Left ventricle myocardium superior (tissue), 1 donor: Measurements from ENCODE around the gene RBM6. TPM values are rescaled to one million over a fixed set of nuclear protein-coding genes. Genes with fewer than 3 reads are reported as not detected.
"Not testable (repeated sequence)": the region's sequence is repeated elsewhere in the genome, so short reads cannot be mapped to it uniquely, and the experiment has no call there.

Source experiments
- ATAC-seq: fragments of 200-7000 bp; cut with Tn5 transposase; one replicate; pipeline ENCODE4 v1.9.1; 2020; ENCODE audit warnings: mild to moderate bottlenecking, moderate library complexity
- DNase-seq: peaks from one replicate; pipeline ENCODE4 v3.0.0-alpha.2; 2020
- intact Hi-C: fragments of 100-400 bp; cut with micrococcal nuclease; formaldehyde crosslinking; loops from one replicate; pipeline ENCODE4 v1.11.0; 2022
- long read RNA-seq: library from polyadenylated mRNA; unstranded; transcript quantifications from one replicate; pipeline ENCODE4 v2.0.0, GENCODE V29; 2021
- total RNA-seq: library from RNA; stranded (reverse); fragmentation: NEBNext Ultra II Directional; extraction: Animal tissue kit (Norgen Biotek cat#: 25700); gene quantifications from one replicate; pipeline ENCODE4 v1.2.1, GENCODE V29; 2021
- donor health status: DM: no; HTN: yes; CAD: no; lungs with severe emphysema.

Gene RBM6
- total RNA-seq = 48.4 TPM
- long read RNA-seq, full-length matches to known transcripts = 14 of 25 reads
- long read RNA-seq, partial matches to known transcripts = 7 of 25 reads
- long read RNA-seq, other reads (novel, unspliced or antisense) = 4 of 25 reads

GRCh38 chr3:49939858-49940666 is at the start of gene RBM6:
Gene RBM6, plus strand, starts transcription at chr3:49940150. Its CDS starts 22,492 bp downstream, at chr3:49962642.
- DNase-seq = peak; percentile 99
- peak; percentile 99 for ATAC-seq
- intact Hi-C loops = no loop called here

GRCh38 chr3:49895791-49896190 is 44.2 kb upstream of the RBM6 start:
- no peak for ATAC-seq
- no peak for DNase-seq
- intact Hi-C loops = no loop called here

- intact Hi-C loops = no loop called here
- ATAC-seq (no peak), DNase-seq (no peak)
Observed at GRCh38 chr3:49896345-49896744, 43.6 kb upstream of the RBM6 start.

GRCh38 chr3:49898991-49899390 is 41.0 kb upstream of the RBM6 start:
- intact Hi-C loops = no loop called here
- DNase-seq = no peak
- no peak for ATAC-seq

- ATAC-seq = no peak
- DNase-seq = no peak
- intact Hi-C loops = no loop called here
Observed at GRCh38 chr3:49899815-49900214, 40.1 kb upstream of the RBM6 start.

- intact Hi-C loops = no loop called here
- ATAC-seq = peak; percentile 75
- DNase-seq = peak; percentile 66
Observed at GRCh38 chr3:49900491-49901153, 39.3 kb upstream of the RBM6 start.

- ATAC-seq (no peak), DNase-seq (no peak)
- intact Hi-C loops = no loop called here
Observed at GRCh38 chr3:49901366-49902339, 38.3 kb upstream of the RBM6 start.

GRCh38 chr3:49902511-49903345 is 37.2 kb upstream of the RBM6 start:
- DNase-seq (no peak), ATAC-seq (no peak)
- intact Hi-C loops = no loop called here

GRCh38 chr3:49903451-49904424 is 36.2 kb upstream of the RBM6 start, which contains the start of gene MST1R:
Gene MST1R, minus strand, starts transcription at chr3:49903873. Its CDS starts 264 bp downstream, at chr3:49903609.
- intact Hi-C loops = no loop called here
- DNase-seq (peak; percentile 86), ATAC-seq (peak; percentile 88)

- intact Hi-C loops, DNase-seq, ATAC-seq: not testable (repeated sequence)
Observed at GRCh38 chr3:49904448-49904847, 35.5 kb upstream of the RBM6 start.

- ATAC-seq (peak; percentile 67), DNase-seq (peak; percentile 67)
- intact Hi-C loops = no loop called here
Observed at GRCh38 chr3:49906073-49906743, 33.7 kb upstream of the RBM6 start.

- intact Hi-C loops = no loop called here
- DNase-seq (no peak), ATAC-seq (no peak)
Observed at GRCh38 chr3:49908373-49909199, 31.4 kb upstream of the RBM6 start.

GRCh38 chr3:49910409-49911123 is 29.4 kb upstream of the RBM6 start:
- intact Hi-C loops = no loop called here

GRCh38 chr3:49911124-49911420 is 28.9 kb upstream of the RBM6 start:
- DNase-seq = no peak
- no peak for ATAC-seq
- intact Hi-C loops = no loop called here

More at GRCh38 chr3:49910409-49911123, 29.4 kb upstream of the RBM6 start:
- ATAC-seq (no peak), DNase-seq (no peak)

- intact Hi-C loops = no loop called here
- ATAC-seq (no peak), DNase-seq (no peak)
Observed at GRCh38 chr3:49911611-49912010, 28.3 kb upstream of the RBM6 start.
